Spleen (tissue), 13 donors: Measurements from ENCODE around the gene NFIX. TPM values are rescaled to one million over a fixed set of nuclear protein-coding genes. Genes with fewer than 3 reads are reported as not detected.
A peak's percentile ranks its signal among the peaks of the same experiment; 100 is the strongest.

Source experiments
- DNase-seq: peaks from one replicate; pipeline ENCODE4 v3.0.0-alpha.2; 2020
- H3K27ac ChIP-seq, 8 donors: fragments of 200-600 bp; sonication (generic) in 7 of 8; 1 replicate in 4 of 8; 2 replicates in 4 of 8; pipeline versions ENCODE4 v1.5.0 to v1.8.0; 2016 to 2021; ENCODE audit warnings: inconsistent platforms in 4 of 8, mild to moderate bottlenecking in 4 of 8, moderate library complexity in 1 of 8
- H3K27me3 ChIP-seq, 7 donors: fragments of 200-600 bp; sonication (generic) in 6 of 7; replicated peaks in 1 of 7; 1 replicate in 4 of 7; 2 replicates in 3 of 7; pipeline versions ENCODE4 v1.5.0 to v1.8.0; 2016 to 2021; ENCODE audit warnings: inconsistent platforms in 3 of 7, mild to moderate bottlenecking in 1 of 7
- H3K36me3 ChIP-seq, 6 donors: fragments of 200-600 bp; sonication (generic) in 5 of 6; 1 replicate in 4 of 6; 2 replicates in 2 of 6; pipeline versions ENCODE4 v1.5.0 to v1.8.0; 2016 to 2021; ENCODE audit warnings: inconsistent platforms in 2 of 6
- H3K4me1 ChIP-seq, 6 donors: fragments of 200-600 bp; sonication (generic) in 5 of 6; 1 replicate in 3 of 6; 2 replicates in 3 of 6; pipeline versions ENCODE4 v1.5.0 to v1.8.0; 2016 to 2021; ENCODE audit warnings: inconsistent platforms in 3 of 6
- H3K4me3 ChIP-seq, 8 donors: fragments of 200-600 bp; sonication (generic) in 7 of 8; 1 replicate in 4 of 8; 2 replicates in 4 of 8; pipeline versions ENCODE4 v1.5.0 to v1.8.0; 2016 to 2021; ENCODE audit warnings: inconsistent platforms in 4 of 8, mild to moderate bottlenecking in 4 of 8, moderate library complexity in 2 of 8
- H3K9me3 ChIP-seq, 8 donors: fragments of 200-600 bp; sonication (generic) in 7 of 8; 1 replicate in 4 of 8; 2 replicates in 4 of 8; pipeline versions ENCODE4 v1.5.0 to v1.8.0; 2016 to 2021; ENCODE audit warnings: inconsistent platforms in 4 of 8
- POLR2A ChIP-seq, 3 donors: fragments of 450-650 bp; IDR thresholded peaks; one replicate each; pipeline ENCODE4 v1.5.1; 2017; ENCODE audit warnings: antibody characterized with exemption in 3 of 3, mild to moderate bottlenecking in 1 of 3
- POLR2AphosphoS5 ChIP-seq, 3 donors: sonication (generic); formaldehyde crosslinking; IDR thresholded peaks; one replicate each; pipeline ENCODE4 v1.5.1; 2017; ENCODE audit warnings: antibody characterized with exemption in 3 of 3
- WGBS, 5 donors: extraction: QIAGEN DNeasy Blood & Tissue Kit in 3 of 5; methylation state at CpG; one replicate each; pipeline versions ENCODE4 v1.1.5 to v1.1.7; 2013 to 2018; 5-methylcytosine and 5-hydroxymethylcytosine counted together
- intact Hi-C: fragments of 100-400 bp; cut with DNase I; formaldehyde crosslinking; loops from one replicate; pipeline ENCODE4 v1.15.0; 2023; ENCODE audit warnings: low total_unique reads
- long read RNA-seq, 2 donors: transcript quantifications; one replicate each; lab custom pipeline, GENCODE V29; 2026
- polyA plus RNA-seq, 3 donors: library from polyadenylated mRNA; stranded (reverse); fragments of 200-250 nt; gene quantifications; one replicate each; pipeline ENCODE4 v1.2.1, GENCODE V29; 2013
- total RNA-seq, 7 donors: library from RNA; depleted of rRNA in 3 of 7; stranded (reverse); fragments of >200 nt in 3 of 7; fragmentation: NEBNext Ultra II Directional in 4 of 7; extraction: Animal tissue kit (Norgen Biotek cat#: 25700) in 4 of 7; gene quantifications; one replicate each; pipeline versions ENCODE4 v1.1.0 to v1.2.1, GENCODE V29; 2016 to 2021
- TF ChIP-seq, protein P1 (sequence below), 11 experiments: fragments of 200-600 bp in 7 of 11; fragments of 450-650 bp in 4 of 11; sonication (generic) in 4 of 11; IDR thresholded peaks in 8 of 11; conservative IDR thresholded peaks in 3 of 11; 1 replicate in 7 of 11; 2 replicates in 4 of 11; pipeline versions ENCODE4 v1.4.0 to v1.8.0; 2016 to 2021; ENCODE audit warnings: antibody characterized with exemption in 11 of 11, inconsistent platforms in 4 of 11, mild to moderate bottlenecking in 1 of 11
- donor health status: healthy with polysubstance abuse.
- donor health status: DM: no; HTN: no; CAD: no; lungs with moderate emphysema.
- donor health status: DM: no; HTN: no; CAD: no.
- donor health status: Bipolar disorder and iron deficiency.
- donor health status: healthy.
- donor health status: DM: no; HTN: no; CAD: no.
- donor health status: DM: yes; HTN: yes; CAD: no.

Gene NFIX
- total RNA-seq (10 to 100 TPM; 12.3 to 41.4 (median 26.7) TPM), polyA plus RNA-seq (1 to 10 TPM; 1.1 to 7.7 (median 1.5) TPM)
- long read RNA-seq, donor 1, partial matches to known transcripts: 38 of 97 reads
- long read RNA-seq, donor 1, other reads (novel, unspliced or antisense): 56 of 97 reads
- long read RNA-seq, donor 2, partial matches to known transcripts: 33 of 70 reads
- long read RNA-seq, donor 2, other reads (novel, unspliced or antisense): 35 of 70 reads

DNA sequence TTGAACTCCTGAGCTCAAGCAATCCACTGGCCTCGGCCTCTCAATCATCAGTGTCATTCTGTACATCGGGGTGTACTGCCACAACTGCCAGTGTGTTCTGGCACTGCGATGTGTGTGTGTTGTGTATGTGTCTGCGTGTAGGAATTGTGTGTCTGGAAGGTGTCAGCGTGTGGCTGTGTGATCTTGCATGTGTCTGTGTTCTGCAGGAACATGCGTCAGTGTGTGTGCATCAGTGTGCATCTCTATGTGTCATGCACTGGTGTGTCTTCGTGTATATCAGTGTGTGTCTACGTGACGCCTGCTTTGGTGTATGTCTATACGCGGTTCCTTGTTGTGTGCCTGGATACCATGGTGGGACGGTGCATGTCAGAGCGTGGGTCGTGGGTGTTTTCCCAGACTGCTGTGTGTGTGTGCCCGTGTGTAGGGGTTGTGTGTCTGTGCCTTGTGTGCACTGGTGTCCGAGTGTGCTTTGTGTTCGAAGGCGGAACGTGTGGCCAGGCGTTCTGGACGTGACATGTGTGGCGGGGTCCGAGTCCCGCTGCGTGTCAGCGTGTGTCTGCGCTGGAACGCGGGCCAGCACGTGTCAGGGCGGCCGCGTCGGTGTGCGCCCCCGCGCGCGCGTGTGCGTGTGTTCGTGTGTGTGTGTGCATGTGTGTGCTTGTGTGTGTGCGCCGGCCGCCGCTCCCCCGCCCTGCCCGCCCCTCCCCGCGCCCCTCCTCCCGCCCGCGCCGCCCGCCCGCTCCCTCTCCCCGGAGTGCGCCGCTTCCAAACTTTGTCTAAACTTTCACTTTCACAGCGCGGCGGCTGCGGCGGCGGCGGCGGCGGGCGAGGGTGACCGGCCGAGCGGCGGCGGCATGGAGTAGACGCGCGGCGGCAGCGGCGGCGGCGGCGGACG lies at the start of gene NFIX:
Gene NFIX, plus strand, starts transcription at position 775 of the 895 bp plus-strand sequence. CDS start 363 bp downstream, outside the sequence.
- peaks cover 0 to 30% (median 20%) of the 10 kb centered on the region in 6 donors for H3K4me1 ChIP-seq
- intact Hi-C loops: no loop called here
- peak; percentile 84 for DNase-seq
- WGBS, 5 donors: 7 to 44% (median 12%) methylated on average over 12 to 83 of the region's 84 CpGs
- H3K4me3 ChIP-seq: peak within 1 kb of the TSS; percentile 47 to 85 (median 57)
- H3K27me3 ChIP-seq: peaks cover 0 to 25% (median 5%) of the 10 kb centered on the region in 7 donors
- peaks cover 0 to 12% (median 0%) of the 10 kb centered on the region in 6 donors for H3K36me3 ChIP-seq
- TF ChIP-seq POLR2AphosphoS5 (IDR thresholded peaks at IDR 0.05) (peak in 2 of 3 donors; percentile 60 to 61), POLR2A (IDR thresholded peaks at IDR 0.05) (no peak)
- TF ChIP-seq, protein P1, sequence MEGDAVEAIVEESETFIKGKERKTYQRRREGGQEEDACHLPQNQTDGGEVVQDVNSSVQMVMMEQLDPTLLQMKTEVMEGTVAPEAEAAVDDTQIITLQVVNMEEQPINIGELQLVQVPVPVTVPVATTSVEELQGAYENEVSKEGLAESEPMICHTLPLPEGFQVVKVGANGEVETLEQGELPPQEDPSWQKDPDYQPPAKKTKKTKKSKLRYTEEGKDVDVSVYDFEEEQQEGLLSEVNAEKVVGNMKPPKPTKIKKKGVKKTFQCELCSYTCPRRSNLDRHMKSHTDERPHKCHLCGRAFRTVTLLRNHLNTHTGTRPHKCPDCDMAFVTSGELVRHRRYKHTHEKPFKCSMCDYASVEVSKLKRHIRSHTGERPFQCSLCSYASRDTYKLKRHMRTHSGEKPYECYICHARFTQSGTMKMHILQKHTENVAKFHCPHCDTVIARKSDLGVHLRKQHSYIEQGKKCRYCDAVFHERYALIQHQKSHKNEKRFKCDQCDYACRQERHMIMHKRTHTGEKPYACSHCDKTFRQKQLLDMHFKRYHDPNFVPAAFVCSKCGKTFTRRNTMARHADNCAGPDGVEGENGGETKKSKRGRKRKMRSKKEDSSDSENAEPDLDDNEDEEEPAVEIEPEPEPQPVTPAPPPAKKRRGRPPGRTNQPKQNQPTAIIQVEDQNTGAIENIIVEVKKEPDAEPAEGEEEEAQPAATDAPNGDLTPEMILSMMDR (IDR thresholded peaks at IDR 0.05 in 8 of 11, conservative IDR thresholded peaks at IDR 0.05 in 3 of 11): peak in 1 of 11 experiments; percentile 9
- no peaks in the 10 kb centered on the region for H3K9me3 ChIP-seq
- peak within 1 kb of the TSS in 6 of 8 donors; percentile 57 to 70 (median 66) for H3K27ac ChIP-seq

DNA sequence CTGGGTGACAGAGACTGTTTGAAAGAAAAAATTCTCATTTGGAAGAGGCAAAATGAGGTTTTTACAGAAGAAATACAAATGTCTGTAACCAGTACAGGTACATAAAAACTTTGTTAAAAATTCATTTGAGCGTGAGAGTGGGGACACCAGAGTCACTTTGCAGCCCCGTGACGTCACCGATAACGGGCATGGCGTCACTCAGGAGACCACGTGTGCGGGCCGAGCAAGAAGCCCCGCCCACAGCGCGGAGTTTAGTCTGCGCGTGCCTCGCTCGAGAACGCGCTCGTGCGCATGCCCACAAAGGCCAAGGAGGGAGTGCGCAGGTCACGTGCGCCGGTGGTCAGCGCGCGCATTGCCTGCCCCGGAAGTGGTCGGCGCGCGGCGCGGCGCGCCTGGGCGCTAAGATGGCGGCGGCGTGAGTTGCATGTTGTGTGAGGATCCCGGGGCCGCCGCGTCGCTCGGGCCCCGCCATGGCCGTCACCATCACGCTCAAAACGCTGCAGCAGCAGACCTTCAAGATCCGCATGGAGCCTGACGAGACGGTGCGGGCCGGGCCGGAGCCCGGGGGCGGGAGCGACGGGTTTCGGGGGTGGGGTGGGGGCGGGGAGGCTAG lies 49.7 kb upstream of the NFIX start, which contains the start of gene RAD23A:
Gene RAD23A, plus strand, starts transcription at position 384 of the 613 bp plus-strand sequence. Its CDS starts 87 bp downstream, at position 471.
- TF ChIP-seq, protein P1 (IDR thresholded peaks at IDR 0.05 in 8 of 11, conservative IDR thresholded peaks at IDR 0.05 in 3 of 11): peak in 6 of 11 experiments; percentile 8 to 37 (median 16)
- peak; percentile 98 to 99 (median 99) for TF ChIP-seq POLR2AphosphoS5 (IDR thresholded peaks at IDR 0.05)
- peak; percentile 67 to 79 (median 70) for TF ChIP-seq POLR2A (IDR thresholded peaks at IDR 0.05)
- Histone ChIP-seq H3K9me3 (no peaks in the 10 kb centered on the region), H3K27ac (peak within 1 kb of the TSS; percentile 87 to 98 (median 94)), H3K4me3 (peak within 1 kb of the TSS; percentile 77 to 99 (median 90)), H3K4me1 (peaks cover 26 to 94% (median 78%) of the 10 kb centered on the region in 6 donors), H3K36me3 (peaks cover 10 to 79% (median 76%) of the 10 kb centered on the region in 6 donors), H3K27me3 (no peaks in the 10 kb centered on the region)
- intact Hi-C loops: no loop called here
- peak; percentile 98 for DNase-seq
- WGBS, 5 donors: 0 to 2% (median 0%) methylated on average over 15 to 62 of the region's 62 CpGs

DNA sequence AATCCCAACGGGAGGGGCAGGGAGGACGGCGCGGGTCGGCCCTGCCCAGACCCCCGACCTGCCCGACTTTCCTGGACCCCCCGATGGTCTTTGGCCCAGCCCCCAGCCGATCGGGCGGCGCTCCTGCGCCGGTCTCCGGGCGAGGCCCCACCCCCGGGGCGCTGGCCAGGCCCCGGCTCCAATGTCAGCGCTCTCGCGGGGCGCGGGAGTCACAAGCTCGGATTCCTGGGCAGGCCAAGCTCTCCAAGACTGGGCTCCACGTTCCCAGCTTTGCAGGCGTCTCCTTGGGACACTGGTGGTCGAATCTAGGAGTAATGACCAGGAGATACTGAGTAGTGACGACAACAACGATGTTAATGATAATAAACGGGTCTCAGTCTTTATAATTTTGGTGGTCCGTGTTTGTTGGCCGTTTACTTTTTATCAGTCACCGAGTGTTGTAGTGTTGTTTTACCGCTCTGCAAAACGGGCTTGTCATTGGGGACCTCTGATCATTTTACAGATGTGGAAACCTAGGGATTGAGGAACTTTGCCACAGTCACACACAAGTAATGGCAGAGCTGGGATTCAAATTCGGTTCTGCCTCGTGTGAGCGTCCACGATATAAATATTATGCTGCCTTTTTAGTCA lies 49.1 kb upstream of the NFIX start:
- peak overlapping the region; percentile 87 to 98 (median 94) for H3K27ac ChIP-seq
- no peaks in the 10 kb centered on the region for H3K9me3 ChIP-seq
- peaks cover 6 to 79% (median 76%) of the 10 kb centered on the region in 6 donors for H3K36me3 ChIP-seq
- DNase-seq: peak; percentile 90
- H3K27me3 ChIP-seq: no peaks in the 10 kb centered on the region
- peak overlapping the region; percentile 77 to 99 (median 90) for H3K4me3 ChIP-seq
- TF ChIP-seq POLR2A (IDR thresholded peaks at IDR 0.05) (no peak), POLR2AphosphoS5 (IDR thresholded peaks at IDR 0.05) (no peak)
- TF ChIP-seq, protein P1 (IDR thresholded peaks at IDR 0.05 in 8 of 11, conservative IDR thresholded peaks at IDR 0.05 in 3 of 11): no peak
- 1 to 3% (median 1%) methylated on average over 19 to 40 of the region's 40 CpGs for WGBS, 5 donors
- H3K4me1 ChIP-seq: peaks cover 21 to 88% (median 72%) of the 10 kb centered on the region in 6 donors
- intact Hi-C loops: no loop called here
